PC-3 (cell line): Measurements from ENCODE around the gene SFT2D3.

Experiments
- CTCF ChIP-seq: fragments of 300-600 bp; sonication (generic); conservative IDR thresholded peaks from 2 replicates; pipeline ENCODE4 v1.5.1; 2017; ENCODE audit warnings: antibody characterized with exemption, low read depth, mild to moderate bottlenecking, low read length
- EZH2phosphoT487 ChIP-seq: fragments of 300-600 bp; sonication (generic); IDR thresholded peaks from 2 replicates; pipeline ENCODE4 v1.6.1; 2018; ENCODE audit warnings: mild to moderate bottlenecking, antibody characterized with exemption, low read length, borderline replicate concordance

GRCh38 chr2:127675331-127676261, 25.7 kb upstream of the SFT2D3 start, which contains the start of gene LIMS2:
- TF ChIP-seq CTCF (no peak), EZH2phosphoT487 (no peak)
